ENCODE measurements around the gene ELOVL5.

ELOVL5 gene

DNA sequence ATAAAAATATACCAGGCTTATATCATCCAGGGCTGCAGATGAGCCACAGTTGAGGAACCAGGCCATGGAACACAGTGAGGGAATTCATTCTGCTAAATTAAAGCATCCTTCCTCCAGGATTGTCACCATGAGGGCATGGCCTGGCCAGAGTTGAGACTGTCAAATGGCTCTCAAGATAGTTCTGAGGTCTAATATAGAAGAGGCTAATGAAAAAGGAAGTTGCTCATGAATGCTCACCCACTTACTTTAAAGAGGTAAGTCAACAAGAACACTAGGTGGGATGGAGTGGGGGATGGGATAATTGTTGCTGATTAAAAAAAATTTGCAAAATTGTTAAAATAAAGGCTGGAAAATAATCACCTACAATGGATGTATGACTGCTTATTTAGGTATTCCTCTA is 128.1 kb downstream of the ELOVL5 start:
- DNase-seq (ENCODE audit: low read depth) = no peak
- H3K4me3 ChIP-seq (ENCODE audit: low read depth, low read length) = no peak overlapping the region
- TF ChIP-seq POLR2A (IDR thresholded peaks at IDR 0.05; ENCODE audit: extremely low read depth, insufficient read length) = no peak
- TF ChIP-seq MYC (IDR thresholded peaks at IDR 0.05; ENCODE audit: low read depth, low read length) = no peak
- TF ChIP-seq, protein P1, sequence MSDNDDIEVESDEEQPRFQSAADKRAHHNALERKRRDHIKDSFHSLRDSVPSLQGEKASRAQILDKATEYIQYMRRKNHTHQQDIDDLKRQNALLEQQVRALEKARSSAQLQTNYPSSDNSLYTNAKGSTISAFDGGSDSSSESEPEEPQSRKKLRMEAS (IDR thresholded peaks at IDR 0.05; ENCODE audit: low read depth, low read length) = no peak
- TF ChIP-seq, protein P2, sequence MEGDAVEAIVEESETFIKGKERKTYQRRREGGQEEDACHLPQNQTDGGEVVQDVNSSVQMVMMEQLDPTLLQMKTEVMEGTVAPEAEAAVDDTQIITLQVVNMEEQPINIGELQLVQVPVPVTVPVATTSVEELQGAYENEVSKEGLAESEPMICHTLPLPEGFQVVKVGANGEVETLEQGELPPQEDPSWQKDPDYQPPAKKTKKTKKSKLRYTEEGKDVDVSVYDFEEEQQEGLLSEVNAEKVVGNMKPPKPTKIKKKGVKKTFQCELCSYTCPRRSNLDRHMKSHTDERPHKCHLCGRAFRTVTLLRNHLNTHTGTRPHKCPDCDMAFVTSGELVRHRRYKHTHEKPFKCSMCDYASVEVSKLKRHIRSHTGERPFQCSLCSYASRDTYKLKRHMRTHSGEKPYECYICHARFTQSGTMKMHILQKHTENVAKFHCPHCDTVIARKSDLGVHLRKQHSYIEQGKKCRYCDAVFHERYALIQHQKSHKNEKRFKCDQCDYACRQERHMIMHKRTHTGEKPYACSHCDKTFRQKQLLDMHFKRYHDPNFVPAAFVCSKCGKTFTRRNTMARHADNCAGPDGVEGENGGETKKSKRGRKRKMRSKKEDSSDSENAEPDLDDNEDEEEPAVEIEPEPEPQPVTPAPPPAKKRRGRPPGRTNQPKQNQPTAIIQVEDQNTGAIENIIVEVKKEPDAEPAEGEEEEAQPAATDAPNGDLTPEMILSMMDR (IDR thresholded peaks at IDR 0.05; ENCODE audit: low read depth, low read length) = no peak

Data from NB4 (cell line).